Common myeloid progenitor, CD34-positive (primary cell): ENCODE data around the gene L3MBTL3.

ENCODE experiments used
- CTCF ChIA-PET: fragments of 350-600 bp; sonication (Branson Sonifier 250); formaldehyde crosslinking; loops from one replicate; lab custom pipeline; 2021; ENCODE audit warnings: antibody characterized with exemption; lab: Charles Lee
- POLR2A ChIA-PET: fragments of 350-600 bp; sonication (Branson Sonifier 250); formaldehyde crosslinking; loops from one replicate; lab custom pipeline; 2021; ENCODE audit warnings: antibody characterized with exemption; lab: Charles Lee
- DNase-seq, 3 donors: peaks; one replicate each; pipeline versions ENCODE4 v3.0.0 to v3.0.0-alpha.2; 2013
- H3K27ac ChIP-seq, 2 experiments: 1 replicate in 1 of 2; 2 replicates in 1 of 2; pipeline ENCODE4 v1.7.0; 2013; ENCODE audit warnings: inconsistent platforms in 2 of 2, low read length in 2 of 2, mild to moderate bottlenecking in 2 of 2, low read depth in 1 of 2, moderate library complexity in 1 of 2; ENCODE audit not compliant: severe bottlenecking in 2 of 2, insufficient read depth in 1 of 2, poor library complexity in 1 of 2
- H3K27me3 ChIP-seq, 5 experiments: replicated peaks in 2 of 5; 1 replicate in 3 of 5; 2 replicates in 2 of 5; pipeline versions ENCODE4 v1.6.1 to v1.7.0; 2013; ENCODE audit warnings: low read length in 4 of 5, mild to moderate bottlenecking in 2 of 5, moderate library complexity in 2 of 5, inconsistent platforms in 1 of 5; ENCODE audit not compliant: insufficient read depth in 5 of 5, control insufficient read depth in 4 of 5
- H3K36me3 ChIP-seq, 4 experiments: 1 replicate in 2 of 4; 2 replicates in 2 of 4; pipeline versions ENCODE4 v1.6.1 to v1.7.0; 2013; ENCODE audit warnings: low read length in 3 of 4, control low read depth in 1 of 4, mild to moderate bottlenecking in 1 of 4; ENCODE audit not compliant: control insufficient read depth in 4 of 4, insufficient read depth in 4 of 4
- H3K4me1 ChIP-seq, 4 experiments: 1 replicate in 3 of 4; 2 replicates in 1 of 4; pipeline versions ENCODE4 v1.6.1 to v1.7.1; 2013; ENCODE audit warnings: low read length in 3 of 4, mild to moderate bottlenecking in 3 of 4, control low read depth in 1 of 4, inconsistent platforms in 1 of 4, moderate library complexity in 1 of 4; ENCODE audit not compliant: control insufficient read depth in 4 of 4, insufficient read depth in 4 of 4; ENCODE audit errors: control extremely low read depth in 1 of 4
- H3K4me3 ChIP-seq, 7 experiments: 1 replicate in 4 of 7; 2 replicates in 3 of 7; pipeline versions ENCODE4 v1.5.1 to v1.7.0; 2013; ENCODE audit warnings: mild to moderate bottlenecking in 7 of 7, low read length in 6 of 7, moderate library complexity in 6 of 7, inconsistent platforms in 2 of 7, low read depth in 2 of 7, control low read depth in 1 of 7; ENCODE audit not compliant: insufficient read depth in 4 of 7, control insufficient read depth in 1 of 7; ENCODE audit errors: extremely low read depth in 1 of 7
- H3K9me3 ChIP-seq, 5 experiments: 1 replicate in 4 of 5; 2 replicates in 1 of 5; pipeline versions ENCODE4 v1.6.1 to v1.7.1; 2013; ENCODE audit warnings: low read length in 4 of 5, mild to moderate bottlenecking in 2 of 5, inconsistent platforms in 1 of 5, low read depth in 1 of 5, moderate library complexity in 1 of 5; ENCODE audit not compliant: control insufficient read depth in 4 of 5, insufficient read depth in 2 of 5; ENCODE audit errors: control extremely low read depth in 1 of 5
- WGBS: methylation state at CpG from one replicate; pipeline ENCODE4 v1.1.5; 2013; ENCODE audit not compliant: insufficient coverage; 5-methylcytosine and 5-hydroxymethylcytosine counted together

L3MBTL3 gene

GRCh38 chr6:129992881-129993280 is 25.5 kb upstream of the L3MBTL3 start:
- POLR2A ChIA-PET = no interaction called here
- no peaks in the 10 kb centered on the region for H3K9me3 ChIP-seq
- CTCF ChIA-PET = interaction anchor here (0.9 to 1.0 kb wide), 2 partner anchors 11 to 18 kb away, joined by 3 read pairs; no protein-coding TSS in a partner anchor

GRCh38 chr6:129994410-129994809 is 24.0 kb upstream of the L3MBTL3 start:
- H3K4me3 ChIP-seq = no peak overlapping the region
- WGBS = 100% methylated on average over 4 of the region's 4 CpGs
- ChIA-PET POLR2A (no interaction called here), CTCF (interaction anchor here (1.1 kb wide), 1 partner anchor 16 kb away, joined by 4 read pairs; no protein-coding TSS in a partner anchor)
- no peaks in the 10 kb centered on the region for H3K4me1 ChIP-seq
- DNase-seq = no peak
- no peak overlapping the region for H3K27ac ChIP-seq
- no peaks in the 10 kb centered on the region for H3K27me3 ChIP-seq
- H3K36me3 ChIP-seq = no peaks in the 10 kb centered on the region
- no peaks in the 10 kb centered on the region for H3K9me3 ChIP-seq

More at GRCh38 chr6:129992881-129993280, 25.5 kb upstream of the L3MBTL3 start:
- no peak overlapping the region for H3K4me3 ChIP-seq
- no peak for DNase-seq
- 100% methylated on average over 3 of the region's 3 CpGs for WGBS
- H3K27me3 ChIP-seq = no peaks in the 10 kb centered on the region
- no peak overlapping the region for H3K27ac ChIP-seq
- no peaks in the 10 kb centered on the region for H3K36me3 ChIP-seq
- no peaks in the 10 kb centered on the region for H3K4me1 ChIP-seq

GRCh38 chr6:129996387-129996786 is 22.0 kb upstream of the L3MBTL3 start:
- Histone ChIP-seq H3K9me3 (no peaks in the 10 kb centered on the region), H3K4me3 (no peak overlapping the region), H3K36me3 (no peaks in the 10 kb centered on the region), H3K27me3 (no peaks in the 10 kb centered on the region), H3K4me1 (no peaks in the 10 kb centered on the region), H3K27ac (no peak overlapping the region)
- 97% methylated on average over 6 of the region's 6 CpGs for WGBS
- DNase-seq = no peak
- POLR2A ChIA-PET = no interaction called here
- CTCF ChIA-PET = no interaction called here

DNA sequence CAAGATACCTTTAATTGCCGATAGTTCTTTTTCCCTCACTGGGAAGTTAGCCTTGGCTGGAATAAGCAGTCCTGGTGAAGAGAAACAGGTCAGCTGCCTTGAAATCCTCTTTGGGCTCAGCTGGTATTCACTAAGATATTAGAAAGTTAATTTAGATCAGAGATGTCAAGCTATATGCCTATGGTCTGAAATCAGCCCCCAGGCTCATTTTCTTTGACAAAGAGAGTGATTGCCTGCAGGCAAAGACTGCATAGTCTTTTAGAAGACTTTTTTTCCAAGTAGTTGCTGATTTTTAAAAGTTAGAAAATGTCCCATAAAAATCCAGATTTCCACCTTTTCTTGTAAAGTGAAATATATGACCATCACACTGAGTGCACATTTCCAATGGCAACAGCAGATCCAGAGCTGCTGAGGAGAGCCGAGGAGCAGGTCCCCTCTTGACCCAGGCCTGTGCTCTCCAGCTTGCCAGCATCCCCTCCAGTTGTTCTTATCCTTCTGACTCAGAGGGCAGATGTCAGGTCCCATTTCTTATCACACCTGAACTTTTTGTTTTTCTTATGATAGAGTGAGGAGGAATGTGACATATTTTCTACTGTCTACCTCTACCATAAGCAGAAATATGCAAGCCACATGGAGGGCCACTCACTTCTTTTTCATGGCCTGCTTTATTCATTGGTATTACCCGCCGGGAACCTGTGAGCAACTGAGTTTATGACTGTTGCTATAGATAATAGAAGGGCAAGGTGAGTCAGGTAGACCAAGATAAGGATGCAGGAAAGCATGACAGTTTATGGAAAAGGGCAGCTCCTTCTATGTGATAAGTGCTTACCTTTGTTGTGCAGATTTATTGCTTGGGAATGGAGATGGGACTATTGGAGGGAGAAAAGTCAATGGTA is 17.6 kb upstream of the L3MBTL3 start:
- Histone ChIP-seq H3K4me1 (no peaks in the 10 kb centered on the region), H3K36me3 (no peaks in the 10 kb centered on the region), H3K9me3 (no peaks in the 10 kb centered on the region), H3K27me3 (no peaks in the 10 kb centered on the region), H3K4me3 (no peak overlapping the region), H3K27ac (no peak overlapping the region)
- DNase-seq = no peak
- ChIA-PET POLR2A (no interaction called here), CTCF (interaction anchor here (1.3 kb wide), 1 partner anchor 8 kb away, joined by 3 read pairs; no protein-coding TSS in a partner anchor)
- 100% methylated on average over 2 of the region's 4 CpGs for WGBS

DNA sequence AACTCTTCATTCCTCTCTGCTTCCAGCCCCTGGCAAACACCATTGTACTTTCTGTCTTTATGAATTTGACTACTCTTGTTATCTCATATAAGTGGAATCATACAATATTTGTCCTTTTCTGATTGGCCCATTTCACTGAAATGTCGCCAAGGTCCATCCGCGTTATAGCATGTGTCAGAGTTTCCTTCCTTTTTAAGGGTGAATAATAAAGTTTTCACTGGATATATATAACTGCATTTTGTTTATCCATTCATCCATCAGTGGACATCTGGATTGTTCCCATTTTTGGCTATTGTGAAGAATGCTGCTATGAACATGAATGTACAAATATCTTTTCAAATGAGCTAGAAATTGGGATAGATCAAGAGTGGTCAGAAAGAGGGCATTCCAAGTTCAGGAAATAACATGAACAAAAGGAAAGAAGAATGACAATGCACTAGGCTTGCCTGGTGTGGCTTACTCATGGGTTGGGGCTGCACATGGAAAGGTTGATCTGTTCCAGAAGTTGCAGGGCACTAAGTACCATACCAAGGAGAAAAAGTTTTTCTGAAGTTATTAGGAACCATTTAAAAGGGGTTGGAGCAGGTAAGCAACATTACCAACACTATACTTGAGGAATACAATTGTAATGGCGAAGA is 10.0 kb upstream of the L3MBTL3 start:
- ChIA-PET POLR2A (no interaction called here), CTCF (no interaction called here)
- Histone ChIP-seq H3K4me1 (no peaks in the 10 kb centered on the region), H3K36me3 (no peaks in the 10 kb centered on the region), H3K27me3 (no peaks in the 10 kb centered on the region), H3K4me3 (no peak overlapping the region), H3K9me3 (no peaks in the 10 kb centered on the region), H3K27ac (no peak overlapping the region)
- WGBS = 100% methylated on average over 1 of the region's 4 CpGs
- no peak for DNase-seq

DNA sequence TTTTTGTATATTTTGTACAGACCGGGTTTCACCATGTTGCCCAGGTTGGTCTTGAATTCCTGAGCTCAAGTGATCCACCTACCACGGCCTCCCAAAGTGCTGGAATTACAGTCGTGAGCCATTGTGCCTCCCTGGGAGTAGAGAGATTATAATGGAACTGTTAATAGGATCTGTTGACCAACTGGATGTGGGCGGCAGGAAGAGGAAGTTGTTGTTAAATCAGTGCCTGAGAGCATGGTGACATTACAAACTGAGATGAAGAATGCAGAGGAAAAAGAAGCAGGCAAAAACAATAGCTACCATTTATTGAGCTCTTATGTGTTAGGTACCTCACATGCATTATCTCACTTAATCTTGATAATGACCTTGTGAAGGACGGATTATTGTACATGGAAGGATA is 9.2 kb upstream of the L3MBTL3 start:
- Histone ChIP-seq H3K4me1 (no peaks in the 10 kb centered on the region), H3K27ac (no peak overlapping the region), H3K36me3 (no peaks in the 10 kb centered on the region), H3K27me3 (no peaks in the 10 kb centered on the region), H3K9me3 (no peaks in the 10 kb centered on the region), H3K4me3 (no peak overlapping the region)
- CTCF ChIA-PET = interaction anchor here (1.0 kb wide), 1 partner anchor 8 kb away, joined by 3 read pairs; no protein-coding TSS in a partner anchor
- peak in 1 of 3 donors; percentile 10 for DNase-seq
- POLR2A ChIA-PET = no interaction called here
- 78% methylated on average over 4 of the region's 5 CpGs for WGBS

- ChIA-PET POLR2A (no interaction called here), CTCF (interaction anchor here (1.3 kb wide), 2 partner anchors 11 to 16 kb away, joined by 3 to 4 read pairs; no protein-coding TSS in a partner anchor)
- WGBS = 100% methylated on average over 2 of the region's 2 CpGs
- no peaks in the 10 kb centered on the region for H3K9me3 ChIP-seq
- DNase-seq = no peak
- no peaks in the 10 kb centered on the region for H3K4me1 ChIP-seq
- no peak overlapping the region for H3K27ac ChIP-seq
- H3K4me3 ChIP-seq = no peak overlapping the region
- no peaks in the 10 kb centered on the region for H3K27me3 ChIP-seq
- H3K36me3 ChIP-seq = no peaks in the 10 kb centered on the region
These were observed 8.0 kb upstream of the L3MBTL3 start for GRCh38 chr6:130010387-130010786.
